SK-N-SH (cell line): ENCODE data around the gene DCXR. TPM values are rescaled to one million over a fixed set of nuclear protein-coding genes. Genes with fewer than 3 reads are reported as not detected.

Experiments used
- CTCF ChIA-PET: fragments of 300-600, 350-600 bp; formaldehyde crosslinking; extraction: SDS; loops from one replicate; lab custom pipeline; 2021; lab: Yijun Ruan, JAX
- POLR2A ChIA-PET: fragments of 350-600 bp; sonication (Branson Sonifier 250); formaldehyde crosslinking; extraction: SDS; loops from one replicate; lab custom pipeline; 2020; ENCODE audit warnings: antibody characterized with exemption, inconsistent platforms; lab: Yijun Ruan, JAX
- DNase-seq: peaks from one replicate; pipeline ENCODE4 v3.0.0; 2012
- H2AFZ ChIP-seq: fragments of 200-600 bp; sonication (generic); 2 replicates; pipeline ENCODE4 v1.8.1; 2016; ENCODE audit warnings: antibody characterized with exemption, mild to moderate bottlenecking, low read depth
- H3F3A ChIP-seq: fragments of 200-600 bp; sonication (generic); replicated peaks from 2 replicates; pipeline ENCODE3; 2016; ENCODE audit warnings: antibody characterized with exemption, mild to moderate bottlenecking; ENCODE audit not compliant: insufficient read depth
- H3K27ac ChIP-seq, 2 experiments: fragments of 200-500 bp in 1 of 2; fragments of 200-600 bp in 1 of 2; sonication (Bioruptor generic) in 1 of 2; sonication (generic), shearing (Covaris generic) in 1 of 2; 2 replicates each; pipeline versions ENCODE4 v1.5.1 to v1.6.1; 2014 to 2016; ENCODE audit warnings: low read depth in 2 of 2, inconsistent platforms in 1 of 2, low read length in 1 of 2, mild to moderate bottlenecking in 1 of 2, mixed read lengths in 1 of 2
- H3K27me3 ChIP-seq: fragments of 200-600 bp; sonication (generic), shearing (Covaris generic); 2 replicates; pipeline ENCODE4 v1.6.1; 2016; ENCODE audit warnings: mixed run types; ENCODE audit not compliant: insufficient read depth
- H3K36me3 ChIP-seq, 2 experiments: fragments of 200-500 bp in 1 of 2; fragments of 200-600 bp in 1 of 2; sonication (Bioruptor generic) in 1 of 2; sonication (generic) in 1 of 2; replicated peaks in 1 of 2; 2 replicates each; pipeline versions ENCODE3 to v1.5.1; 2014 to 2016; ENCODE audit warnings: low read length in 1 of 2, mild to moderate bottlenecking in 1 of 2; ENCODE audit not compliant: insufficient read depth in 2 of 2, control insufficient read depth in 1 of 2
- H3K4me1 ChIP-seq, 2 experiments: fragments of 200-500 bp in 1 of 2; fragments of 200-600 bp in 1 of 2; sonication (Bioruptor generic) in 1 of 2; sonication (generic), shearing (Covaris generic) in 1 of 2; 2 replicates each; pipeline versions ENCODE4 v1.5.1 to v1.6.1; 2014 to 2016; ENCODE audit warnings: low read depth in 1 of 2, low read length in 1 of 2, mixed run types in 1 of 2; ENCODE audit not compliant: insufficient read depth in 2 of 2, control insufficient read depth in 1 of 2
- H3K4me2 ChIP-seq: fragments of 200-600 bp; sonication (generic), shearing (Covaris generic); 2 replicates; pipeline ENCODE4 v1.6.1; 2017; ENCODE audit warnings: mixed run types
- H3K4me3 ChIP-seq, 2 experiments: fragments of 200-500 bp in 1 of 2; fragments of 200-600 bp in 1 of 2; sonication (Bioruptor generic) in 1 of 2; sonication (generic), shearing (Covaris generic) in 1 of 2; 2 replicates each; pipeline versions ENCODE4 v1.5.1 to v1.8.1; 2014 to 2016; ENCODE audit warnings: low read depth in 2 of 2, inconsistent platforms in 1 of 2, low read length in 1 of 2, mild to moderate bottlenecking in 1 of 2, mixed read lengths in 1 of 2, moderate library complexity in 1 of 2
- H3K79me2 ChIP-seq: fragments of 200-600 bp; sonication (generic); 2 replicates; pipeline ENCODE4 v1.8.1; 2017; ENCODE audit warnings: mild to moderate bottlenecking; ENCODE audit not compliant: insufficient read depth
- H3K9ac ChIP-seq: fragments of 200-600 bp; sonication (generic); 2 replicates; pipeline ENCODE4 v1.6.1; 2017; ENCODE audit warnings: mixed run types
- H3K9me2 ChIP-seq: fragments of 200-600 bp; sonication (generic); 2 replicates; pipeline ENCODE4 v1.6.1; 2017; ENCODE audit warnings: mixed run types
- H3K9me3 ChIP-seq: fragments of 200-600 bp; sonication (generic); 2 replicates; pipeline ENCODE4 v1.6.1; 2017; ENCODE audit warnings: mixed run types, mild to moderate bottlenecking, moderate library complexity
- H4K20me1 ChIP-seq: fragments of 200-600 bp; sonication (generic); 2 replicates; pipeline ENCODE4 v1.6.1; 2017; ENCODE audit warnings: mild to moderate bottlenecking, mixed run types; ENCODE audit not compliant: insufficient read depth
- CHD2 ChIP-seq: fragments of 150-350 bp; IDR thresholded peaks from 2 replicates; pipeline ENCODE4 v1.6.1; 2018; ENCODE audit warnings: low read length; ENCODE audit not compliant: partially characterized antibody
- ELF1 ChIP-seq: IDR thresholded peaks from 2 replicates; pipeline ENCODE4 v1.4.0; 2012
- GABPA ChIP-seq: IDR thresholded peaks from 2 replicates; pipeline ENCODE4 v1.4.0; 2012; ENCODE audit warnings: low read depth, mild to moderate bottlenecking
- GATA2 ChIP-seq: sonication (generic); formaldehyde crosslinking; IDR thresholded peaks from 2 replicates; pipeline ENCODE4 v1.5.0; 2020; ENCODE audit warnings: mild to moderate bottlenecking, missing genetic modification reagents
- MAX ChIP-seq: IDR thresholded peaks from 2 replicates; pipeline ENCODE4 v1.4.0; 2012; ENCODE audit warnings: low read depth
- MEF2A ChIP-seq: IDR thresholded peaks from 2 replicates; pipeline ENCODE4 v1.4.0; 2012; ENCODE audit warnings: low read depth, borderline replicate concordance
- MXI1 ChIP-seq: IDR thresholded peaks from 2 replicates; pipeline ENCODE4 v1.6.1; 2012; ENCODE audit warnings: mild to moderate bottlenecking, low read depth, low read length, improper control_type of control experiment
- NRF1 ChIP-seq: IDR thresholded peaks from 2 replicates; pipeline ENCODE4 v1.6.1; 2012; ENCODE audit warnings: low read depth, mild to moderate bottlenecking, low read length
- POLR2AphosphoS5 ChIP-seq: IDR thresholded peaks from 2 replicates; pipeline ENCODE4 v1.6.1; 2012; ENCODE audit warnings: low read depth, low read length
- RFX5 ChIP-seq: IDR thresholded peaks from 2 replicates; pipeline ENCODE4 v1.6.1; 2012; ENCODE audit warnings: mild to moderate bottlenecking, improper control_type of control experiment, low read length
- SIN3A ChIP-seq: IDR thresholded peaks from 2 replicates; pipeline ENCODE4 v1.6.1; 2012; ENCODE audit warnings: low read depth, mild to moderate bottlenecking, low read length, moderate library complexity, borderline replicate concordance
- TAF1 ChIP-seq: IDR thresholded peaks from 2 replicates; pipeline ENCODE4 v1.6.1; 2012; ENCODE audit warnings: low read depth, mild to moderate bottlenecking, low read length, moderate library complexity, borderline replicate concordance
- YY1 ChIP-seq: IDR thresholded peaks from 2 replicates; pipeline ENCODE4 v1.4.0; 2012; ENCODE audit warnings: low read depth, mild to moderate bottlenecking
- WGBS: methylation state at CpG from one replicate; pipeline ENCODE4 v1.1.6; 2017; ENCODE audit warnings: low lambda C conversion rate; 5-methylcytosine and 5-hydroxymethylcytosine counted together
- polyA plus RNA-seq, 3 experiments: library from polyadenylated mRNA; depleted of rRNA; stranded (reverse); fragments of >200 nt; gene quantifications; 2 replicates each; pipeline ENCODE4 v1.2.3, GENCODE V29; 2012
- TF ChIP-seq, protein P1 (sequence below): fragments of 150-350 bp; IDR thresholded peaks from 2 replicates; pipeline ENCODE4 v1.6.1; 2016; ENCODE audit warnings: mild to moderate bottlenecking, low read depth, low read length

Gene DCXR
- polyA plus RNA-seq, 1 of the 3 experiments (the other 2 are of a cell fraction), result 190 TPM

DNA sequence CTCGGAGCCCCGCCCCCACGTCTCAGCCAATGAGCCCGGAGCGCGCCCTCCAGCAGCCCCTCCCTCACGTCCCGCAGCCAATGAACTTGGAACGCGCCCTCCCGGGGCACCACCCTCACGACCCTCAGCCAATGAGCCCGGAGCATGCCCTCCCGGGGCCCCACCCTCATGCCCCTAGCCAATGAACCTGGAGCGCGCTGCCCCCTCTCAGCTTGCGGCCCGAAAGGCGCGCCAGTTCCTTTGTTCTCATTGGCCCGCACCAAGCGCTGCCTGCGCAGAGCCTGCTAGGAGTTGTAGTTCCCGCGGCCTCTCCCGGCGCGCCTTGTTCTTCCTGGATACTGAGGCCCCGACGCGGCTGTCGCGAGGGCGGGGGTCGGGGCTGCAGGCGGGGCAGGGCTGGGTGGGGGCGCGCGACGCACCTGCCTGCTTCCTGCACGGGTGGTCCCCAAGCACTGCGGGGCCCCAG is 14.5 kb downstream of the DCXR start, which contains the start of gene LRRC45:
Gene LRRC45 (plus strand): TSS at position 325 of the 466 bp plus-strand sequence. CDS start 339 bp downstream, outside the sequence.
- peak within 1 kb of the TSS; percentile 86 for H3K9ac ChIP-seq
- peaks cover 35% of the 10 kb centered on the region for H3K79me2 ChIP-seq
- no peaks in the 10 kb centered on the region for H3K27me3 ChIP-seq
- DNase-seq, result peak; percentile 100
- H3F3A ChIP-seq, result peaks cover 26% of the 10 kb centered on the region
- H3K36me3 ChIP-seq, result peaks cover 7 to 18% of the 10 kb centered on the region in 2 experiments
- H3K4me1 ChIP-seq, result peaks cover 18 to 36% of the 10 kb centered on the region in 2 experiments; a peak in 3 of 4 replicates
- no peaks in the 10 kb centered on the region for H3K9me3 ChIP-seq
- peak within 1 kb of the TSS; percentile 99 for H3K4me2 ChIP-seq
- H3K9me2 ChIP-seq, result no peaks in the 10 kb centered on the region
- H4K20me1 ChIP-seq, result peaks cover 17% of the 10 kb centered on the region
- CTCF ChIA-PET, result interaction anchor here (1.0 to 35.7 kb wide), 17 partner anchors 8 to 153 kb away, joined by 3 to 1216 read pairs (median 43); partner anchors contain the start of genes ARHGDIA, ASPSCR1, DCXR and FASN
- peak within 1 kb of the TSS; percentile 41 to 69 for H3K27ac ChIP-seq
- H3K4me3 ChIP-seq, result peak within 1 kb of the TSS; percentile 88 to 92
- WGBS, result 2% methylated on average over 9 of the region's 42 CpGs
- POLR2A ChIA-PET, result interaction anchor here (1.0 to 4.2 kb wide), 10 partner anchors 8 to 95 kb away, joined by 3 to 41 read pairs (median 4); partner anchors contain the start of genes DCXR, FASN, MAFG and NOTUM
- peak within 1 kb of the TSS; percentile 84 for H2AFZ ChIP-seq
- TF ChIP-seq NRF1 (peak; percentile 74), SIN3A (no peak), RFX5 (peak; percentile 82), ELF1 (peak; percentile 93), CHD2 (peak; percentile 95), MEF2A (no peak)
- TF ChIP-seq, protein P1, sequence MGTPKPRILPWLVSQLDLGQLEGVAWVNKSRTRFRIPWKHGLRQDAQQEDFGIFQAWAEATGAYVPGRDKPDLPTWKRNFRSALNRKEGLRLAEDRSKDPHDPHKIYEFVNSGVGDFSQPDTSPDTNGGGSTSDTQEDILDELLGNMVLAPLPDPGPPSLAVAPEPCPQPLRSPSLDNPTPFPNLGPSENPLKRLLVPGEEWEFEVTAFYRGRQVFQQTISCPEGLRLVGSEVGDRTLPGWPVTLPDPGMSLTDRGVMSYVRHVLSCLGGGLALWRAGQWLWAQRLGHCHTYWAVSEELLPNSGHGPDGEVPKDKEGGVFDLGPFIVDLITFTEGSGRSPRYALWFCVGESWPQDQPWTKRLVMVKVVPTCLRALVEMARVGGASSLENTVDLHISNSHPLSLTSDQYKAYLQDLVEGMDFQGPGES, result peak; percentile 92
- TF ChIP-seq, all 33 proteins: peak for 5

DNA sequence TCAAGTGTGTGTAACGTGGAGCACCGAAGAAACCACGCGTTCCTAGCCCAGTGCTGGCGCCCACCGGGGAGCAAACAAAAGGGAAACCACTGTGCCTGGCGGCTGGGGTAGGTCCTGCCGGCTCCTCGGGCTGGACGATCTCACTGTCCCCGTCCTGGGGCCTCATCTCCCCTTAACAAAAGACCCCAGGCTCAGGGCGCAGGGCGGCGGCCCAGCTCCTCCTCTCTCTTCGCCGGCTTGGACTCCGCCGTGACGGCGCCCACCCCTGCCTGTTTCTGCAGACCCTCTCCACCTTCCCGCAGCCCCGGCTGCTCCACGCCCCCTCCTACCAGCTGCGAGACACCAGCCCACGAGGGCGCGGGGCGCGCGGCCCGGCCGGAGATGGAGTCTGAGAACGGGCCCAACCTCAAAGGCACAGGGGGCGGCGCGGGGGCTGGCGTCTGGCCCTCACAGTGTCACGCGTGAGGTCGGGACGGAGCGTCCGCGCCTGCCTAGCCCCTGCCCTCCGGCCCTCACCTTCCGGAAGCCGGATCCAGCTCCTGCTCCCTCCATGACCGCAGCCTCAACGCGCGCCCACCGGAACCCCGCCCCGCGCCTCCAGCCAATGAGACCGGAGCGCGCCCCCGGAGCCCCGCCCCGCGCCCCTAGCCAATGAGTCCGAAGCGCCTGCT is 15.1 kb downstream of the DCXR start, which contains the start of gene CENPX:
Gene CENPX (minus strand): TSS at position 569 of the 671 bp plus-strand sequence. CDS start 17 bp downstream, at position 552.
- DNase-seq, result no peak
- peak within 1 kb of the TSS; percentile 84 for H2AFZ ChIP-seq
- ChIA-PET CTCF (interaction anchor here (1.0 to 35.7 kb wide), 22 partner anchors 8 to 287 kb away, joined by 3 to 1216 read pairs (median 32); partner anchors contain the start of genes ARHGDIA, ASPSCR1, DCXR and FASN), POLR2A (interaction anchor here (0.6 to 4.2 kb wide), 11 partner anchors 9 to 94 kb away, joined by 3 to 41 read pairs (median 4); partner anchors contain the start of genes DCXR, FASN, MAFG and NOTUM)
- peaks cover 17% of the 10 kb centered on the region for H4K20me1 ChIP-seq
- H3K9me2 ChIP-seq, result no peaks in the 10 kb centered on the region
- no peaks in the 10 kb centered on the region for H3K9me3 ChIP-seq
- H3F3A ChIP-seq, result peaks cover 32% of the 10 kb centered on the region
- H3K27ac ChIP-seq, result peak within 1 kb of the TSS; percentile 41 to 69
- peak within 1 kb of the TSS; percentile 86 for H3K9ac ChIP-seq
- peak within 1 kb of the TSS; percentile 99 for H3K4me2 ChIP-seq
- H3K36me3 ChIP-seq, result peaks cover 7 to 23% of the 10 kb centered on the region in 2 experiments
- peaks cover 36% of the 10 kb centered on the region for H3K79me2 ChIP-seq
- TF ChIP-seq POLR2AphosphoS5 (peak; percentile 60), GABPA (peak; percentile 68), MXI1 (peak; percentile 73), YY1 (peak; percentile 70), MAX (peak; percentile 50; the same call in 1 of the 2 replicates), TAF1 (peak; percentile 69), MEF2A (no peak), GATA2 (CRISPR knock-in tag) (no peak)
- TF ChIP-seq, all 33 proteins: peak for 6
- Histone ChIP-seq H3K27me3 (no peaks in the 10 kb centered on the region), H3K4me1 (peaks cover 18 to 36% of the 10 kb centered on the region in 2 experiments; a peak in 3 of 4 replicates), H3K4me3 (peak within 1 kb of the TSS; percentile 88 to 92)
- 1% methylated on average over 40 of the region's 64 CpGs for WGBS
